GM23338 (cell line): ENCODE measurements around the gene ZNF76. TPM values are rescaled to one million over a fixed set of nuclear protein-coding genes. Genes with fewer than 3 reads are reported as not detected.

Experiments
- ATAC-seq: fragments of 200-7000 bp; cut with Tn5 transposase; 3 replicates; pipeline ENCODE4 v1.9.1; 2020
- DNase-seq: peaks from one replicate; pipeline ENCODE4 v3.0.0-alpha.2; 2015; ENCODE audit warnings: low spot score
- H2AFZ ChIP-seq: fragments of 200-600 bp; sonication (generic); 2 replicates; pipeline ENCODE4 v1.8.0; 2016; ENCODE audit warnings: antibody characterized with exemption, mild to moderate bottlenecking, moderate library complexity
- H3F3A ChIP-seq: fragments of 200-600 bp; sonication (generic); replicated peaks from 2 replicates; pipeline ENCODE4 v1.8.0; 2017; ENCODE audit warnings: antibody characterized with exemption, mixed run types, low read depth
- H3K27ac ChIP-seq: fragments of 200-600 bp; sonication (generic); 2 replicates; pipeline ENCODE4 v1.6.1; 2016; ENCODE audit warnings: low read depth
- H3K27me3 ChIP-seq: fragments of 200-600 bp; sonication (generic); 2 replicates; pipeline ENCODE4 v1.8.0; 2016; ENCODE audit warnings: mild to moderate bottlenecking, mixed run types, moderate library complexity; ENCODE audit not compliant: insufficient read depth
- H3K36me3 ChIP-seq: fragments of 200-600 bp; sonication (generic); 2 replicates; pipeline ENCODE4 v1.8.0; 2016; ENCODE audit warnings: mild to moderate bottlenecking; ENCODE audit not compliant: insufficient read depth
- H3K4me1 ChIP-seq: fragments of 200-600 bp; sonication (generic); 2 replicates; pipeline ENCODE4 v1.8.0; 2016; ENCODE audit warnings: mild to moderate bottlenecking, moderate library complexity; ENCODE audit not compliant: insufficient read depth
- H3K4me2 ChIP-seq: fragments of 200-600 bp; sonication (generic); 2 replicates; pipeline ENCODE4 v1.7.1; 2017; ENCODE audit warnings: mixed run types
- H3K4me3 ChIP-seq: fragments of 200-600 bp; sonication (generic); 2 replicates; pipeline ENCODE4 v1.6.1; 2016; ENCODE audit warnings: mixed run types
- H3K79me2 ChIP-seq: fragments of 200-600 bp; sonication (generic); replicated peaks from 2 replicates; pipeline ENCODE4 v1.8.0; 2017; ENCODE audit warnings: mild to moderate bottlenecking; ENCODE audit not compliant: insufficient read depth
- H3K9me2 ChIP-seq: fragments of 200-600 bp; sonication (generic); 2 replicates; pipeline ENCODE4 v1.8.0; 2017; ENCODE audit not compliant: insufficient read depth
- H4K20me1 ChIP-seq: fragments of 200-600 bp; sonication (generic); replicated peaks from 2 replicates; pipeline ENCODE4 v1.8.0; 2017; ENCODE audit warnings: mild to moderate bottlenecking; ENCODE audit not compliant: insufficient read depth
- H3K27ac Mint-ChIP-seq: 2 replicates; pipeline ENCODE4 v1.8.0; 2020; ENCODE audit warnings: inconsistent platforms, mild to moderate bottlenecking, moderate library complexity, mixed read lengths
- H3K27me3 Mint-ChIP-seq: 3 replicates; pipeline ENCODE4 v1.8.0; 2022; ENCODE audit warnings: low read depth, mild to moderate bottlenecking, moderate library complexity, mixed read lengths, inconsistent platforms; ENCODE audit not compliant: insufficient read depth, poor library complexity
- H3K36me3 Mint-ChIP-seq: 3 replicates; pipeline ENCODE4 v1.8.0; 2021; ENCODE audit warnings: low read depth, mild to moderate bottlenecking, inconsistent platforms, moderate library complexity, mixed read lengths
- H3K4me1 Mint-ChIP-seq: 3 replicates; pipeline ENCODE4 v1.8.0; 2020; ENCODE audit warnings: mild to moderate bottlenecking, inconsistent platforms, mixed read lengths
- H3K4me3 Mint-ChIP-seq: 3 replicates; pipeline ENCODE4 v1.8.0; 2021; ENCODE audit warnings: moderate library complexity, mild to moderate bottlenecking, inconsistent platforms, mixed read lengths
- H3K9me3 Mint-ChIP-seq: 3 replicates; pipeline ENCODE4 v1.8.0; 2020; ENCODE audit warnings: moderate library complexity, mild to moderate bottlenecking, inconsistent platforms, mixed read lengths
- ETS1 ChIP-seq: IDR thresholded peaks from 2 replicates; pipeline ENCODE4 v1.6.1; 2016; ENCODE audit warnings: antibody characterized with exemption
- EZH2 ChIP-seq: fragments of 200-600 bp; sonication (generic); IDR thresholded peaks from one replicate; pipeline ENCODE4 v1.8.0; 2017; ENCODE audit warnings: antibody characterized with exemption, mild to moderate bottlenecking, low read depth; ENCODE audit not compliant: unreplicated experiment
- EZH2phosphoT487 ChIP-seq: fragments of 200-600 bp; sonication (generic); IDR thresholded peaks from one replicate; pipeline ENCODE4 v1.8.1; 2018; ENCODE audit warnings: antibody characterized with exemption; ENCODE audit not compliant: unreplicated experiment
- JUNB ChIP-seq: IDR thresholded peaks from one replicate; pipeline ENCODE4 v1.6.1; 2016; ENCODE audit warnings: antibody characterized with exemption; ENCODE audit not compliant: unreplicated experiment
- POLR2AphosphoS5 ChIP-seq: IDR thresholded peaks from 2 replicates; pipeline ENCODE4 v1.6.1; 2016; ENCODE audit warnings: antibody characterized with exemption, low read depth
- STAT1 ChIP-seq: IDR thresholded peaks from one replicate; pipeline ENCODE4 v1.6.1; 2016; ENCODE audit warnings: antibody characterized with exemption; ENCODE audit not compliant: unreplicated experiment
- ZNF114 ChIP-seq: fragments of 250-450 bp; sonication (Bioruptor Pico); IDR thresholded peaks from 2 replicates; pipeline ENCODE4 v1.5.0; 2020; ENCODE audit warnings: mild to moderate bottlenecking, moderate library complexity
- ZNF331 ChIP-seq: fragments of 250-450 bp; sonication (Bioruptor Pico); IDR thresholded peaks from 2 replicates; pipeline ENCODE4 v1.5.0; 2020; ENCODE audit warnings: low read depth, mild to moderate bottlenecking, moderate library complexity
- polyA plus RNA-seq: library from polyadenylated mRNA; unstranded; fragments of >200 nt; fragmentation: Nextera tagmentation; extraction: Ambion mirVana; gene quantifications from 2 replicates; pipeline ENCODE4 v1.2.1, GENCODE V29; 2016
- total RNA-seq: library from RNA; depleted of rRNA; stranded (reverse); fragments of >200 nt; shearing (Covaris generic); gene quantifications from 2 replicates; pipeline ENCODE4 v1.2.3, GENCODE V29; 2014
- TF ChIP-seq, protein P1 (sequence below): fragments of 250-450 bp; sonication (Bioruptor Pico); IDR thresholded peaks from 2 replicates; pipeline ENCODE4 v1.5.0; 2020; ENCODE audit warnings: mild to moderate bottlenecking, moderate library complexity

ZNF76 gene
- total and polyA plus RNA-seq, 2 experiments from 2014 or later = 12.5 to 18.8 TPM

- Histone ChIP-seq H3K27ac (no peak overlapping the region), H3K9me2 (no peaks in the 10 kb centered on the region), H3K79me2 (no peaks in the 10 kb centered on the region), H2AFZ (no peak overlapping the region), H3K4me2 (no peak overlapping the region), H3K4me1 (no peaks in the 10 kb centered on the region), H3K4me3 (no peak overlapping the region), H3F3A (no peaks in the 10 kb centered on the region), H3K36me3 (no peaks in the 10 kb centered on the region), H4K20me1 (no peaks in the 10 kb centered on the region; the same call in none of the 2 replicates), H3K27me3 (peaks cover 17% of the 10 kb centered on the region)
- ATAC-seq = no peak
- no peak overlapping the region for H3K27ac Mint-ChIP-seq
- peaks cover 23% of the 10 kb centered on the region for H3K36me3 Mint-ChIP-seq
- H3K4me3 Mint-ChIP-seq = no peak overlapping the region
- DNase-seq = no peak
- peaks cover 20% of the 10 kb centered on the region for H3K9me3 Mint-ChIP-seq
- no peaks in the 10 kb centered on the region; the same call in 1 of the 3 replicates for H3K4me1 Mint-ChIP-seq
- peaks cover 13% of the 10 kb centered on the region for H3K27me3 Mint-ChIP-seq
- no peak for TF ChIP-seq ZNF114 (CRISPR knock-in tag)
- TF ChIP-seq POLR2AphosphoS5 = no peak
- TF ChIP-seq ZNF331 (CRISPR knock-in tag) = no peak
- TF ChIP-seq EZH2 = no peak
- TF ChIP-seq STAT1 = no peak
- TF ChIP-seq JUNB = no peak
- TF ChIP-seq ETS1 = no peak
- TF ChIP-seq, protein P1, sequence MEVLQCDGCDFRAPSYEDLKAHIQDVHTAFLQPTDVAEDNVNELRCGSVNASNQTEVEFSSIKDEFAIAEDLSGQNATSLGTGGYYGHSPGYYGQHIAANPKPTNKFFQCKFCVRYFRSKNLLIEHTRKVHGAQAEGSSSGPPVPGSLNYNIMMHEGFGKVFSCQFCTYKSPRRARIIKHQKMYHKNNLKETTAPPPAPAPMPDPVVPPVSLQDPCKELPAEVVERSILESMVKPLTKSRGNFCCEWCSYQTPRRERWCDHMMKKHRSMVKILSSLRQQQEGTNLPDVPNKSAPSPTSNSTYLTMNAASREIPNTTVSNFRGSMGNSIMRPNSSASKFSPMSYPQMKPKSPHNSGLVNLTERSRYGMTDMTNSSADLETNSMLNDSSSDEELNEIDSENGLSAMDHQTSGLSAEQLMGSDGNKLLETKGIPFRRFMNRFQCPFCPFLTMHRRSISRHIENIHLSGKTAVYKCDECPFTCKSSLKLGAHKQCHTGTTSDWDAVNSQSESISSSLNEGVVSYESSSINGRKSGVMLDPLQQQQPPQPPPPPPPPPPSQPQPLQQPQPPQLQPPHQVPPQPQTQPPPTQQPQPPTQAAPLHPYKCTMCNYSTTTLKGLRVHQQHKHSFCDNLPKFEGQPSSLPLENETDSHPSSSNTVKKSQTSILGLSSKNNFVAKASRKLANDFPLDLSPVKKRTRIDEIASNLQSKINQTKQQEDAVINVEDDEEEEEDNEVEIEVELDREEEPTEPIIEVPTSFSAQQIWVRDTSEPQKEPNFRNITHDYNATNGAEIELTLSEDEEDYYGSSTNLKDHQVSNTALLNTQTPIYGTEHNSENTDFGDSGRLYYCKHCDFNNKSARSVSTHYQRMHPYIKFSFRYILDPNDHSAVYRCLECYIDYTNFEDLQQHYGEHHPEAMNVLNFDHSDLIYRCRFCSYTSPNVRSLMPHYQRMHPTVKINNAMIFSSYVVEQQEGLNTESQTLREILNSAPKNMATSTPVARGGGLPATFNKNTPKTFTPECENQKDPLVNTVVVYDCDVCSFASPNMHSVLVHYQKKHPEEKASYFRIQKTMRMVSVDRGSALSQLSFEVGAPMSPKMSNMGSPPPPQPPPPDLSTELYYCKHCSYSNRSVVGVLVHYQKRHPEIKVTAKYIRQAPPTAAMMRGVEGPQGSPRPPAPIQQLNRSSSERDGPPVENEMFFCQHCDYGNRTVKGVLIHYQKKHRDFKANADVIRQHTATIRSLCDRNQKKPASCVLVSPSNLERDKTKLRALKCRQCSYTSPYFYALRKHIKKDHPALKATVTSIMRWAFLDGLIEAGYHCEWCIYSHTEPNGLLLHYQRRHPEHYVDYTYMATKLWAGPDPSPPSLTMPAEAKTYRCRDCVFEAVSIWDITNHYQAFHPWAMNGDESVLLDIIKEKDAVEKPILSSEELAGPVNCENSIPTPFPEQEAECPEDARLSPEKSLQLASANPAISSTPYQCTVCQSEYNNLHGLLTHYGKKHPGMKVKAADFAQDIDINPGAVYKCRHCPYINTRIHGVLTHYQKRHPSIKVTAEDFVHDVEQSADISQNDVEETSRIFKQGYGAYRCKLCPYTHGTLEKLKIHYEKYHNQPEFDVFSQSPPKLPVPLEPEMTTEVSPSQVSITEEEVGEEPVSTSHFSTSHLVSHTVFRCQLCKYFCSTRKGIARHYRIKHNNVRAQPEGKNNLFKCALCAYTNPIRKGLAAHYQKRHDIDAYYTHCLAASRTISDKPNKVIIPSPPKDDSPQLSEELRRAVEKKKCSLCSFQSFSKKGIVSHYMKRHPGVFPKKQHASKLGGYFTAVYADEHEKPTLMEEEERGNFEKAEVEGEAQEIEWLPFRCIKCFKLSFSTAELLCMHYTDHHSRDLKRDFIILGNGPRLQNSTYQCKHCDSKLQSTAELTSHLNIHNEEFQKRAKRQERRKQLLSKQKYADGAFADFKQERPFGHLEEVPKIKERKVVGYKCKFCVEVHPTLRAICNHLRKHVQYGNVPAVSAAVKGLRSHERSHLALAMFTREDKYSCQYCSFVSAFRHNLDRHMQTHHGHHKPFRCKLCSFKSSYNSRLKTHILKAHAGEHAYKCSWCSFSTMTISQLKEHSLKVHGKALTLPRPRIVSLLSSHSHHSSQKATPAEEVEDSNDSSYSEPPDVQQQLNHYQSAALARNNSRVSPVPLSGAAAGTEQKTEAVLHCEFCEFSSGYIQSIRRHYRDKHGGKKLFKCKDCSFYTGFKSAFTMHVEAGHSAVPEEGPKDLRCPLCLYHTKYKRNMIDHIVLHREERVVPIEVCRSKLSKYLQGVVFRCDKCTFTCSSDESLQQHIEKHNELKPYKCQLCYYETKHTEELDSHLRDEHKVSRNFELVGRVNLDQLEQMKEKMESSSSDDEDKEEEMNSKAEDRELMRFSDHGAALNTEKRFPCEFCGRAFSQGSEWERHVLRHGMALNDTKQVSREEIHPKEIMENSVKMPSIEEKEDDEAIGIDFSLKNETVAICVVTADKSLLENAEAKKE = no peak
- TF ChIP-seq EZH2phosphoT487 = no peak
Measured at GRCh38 chr6:35230950-35231349, 28.6 kb upstream of the ZNF76 start.
